ENCODE data around the gene STARD3NL. TPM values are rescaled to one million over a fixed set of nuclear protein-coding genes. Genes with fewer than 3 reads are reported as not detected.

Gene STARD3NL
- total and polyA plus RNA-seq, 2 experiments from 2014 or later = 65.1 to 84.8 TPM

GRCh38 chr7:38138171-38138570 lies 39.9 kb upstream of the STARD3NL start:
- no peak for TF ChIP-seq EZH2phosphoT487 (IDR thresholded peaks at IDR 0.05; ENCODE audit: low read depth, severe bottlenecking, unreplicated experiment)
- TF ChIP-seq CTCF (IDR thresholded peaks at IDR 0.05; ENCODE audit: poor library complexity) = no peak
- no peak for TF ChIP-seq EZH2 (IDR thresholded peaks at IDR 0.05; ENCODE audit: borderline replicate concordance)
- Histone ChIP-seq H3K4me3 (no peak overlapping the region), H4K20me1 (ENCODE audit: insufficient read depth, poor library complexity, severe bottlenecking) (no peaks in the 10 kb centered on the region), H3K79me2 (no peaks in the 10 kb centered on the region), H3K4me1 (ENCODE audit: insufficient read depth) (no peaks in the 10 kb centered on the region), H3K27me3 (peaks cover 3% of the 10 kb centered on the region), H3K27ac (no peak overlapping the region), H3K9me3 (ENCODE audit: low read depth) (no peaks in the 10 kb centered on the region), H3K4me2 (no peak overlapping the region), H3K9me2 (replicated peaks; ENCODE audit: insufficient read depth) (no peaks in the 10 kb centered on the region), H3K36me3 (replicated peaks; ENCODE audit: insufficient read depth, low read depth) (no peaks in the 10 kb centered on the region), H2AFZ (no peak overlapping the region)
- WGBS (ENCODE audit: low lambda C conversion rate, missing lambda C conversion rate) = 84% methylated on average over 2 of the region's 2 CpGs
- no peak for DNase-seq (ENCODE audit: low spot score)

DNA sequence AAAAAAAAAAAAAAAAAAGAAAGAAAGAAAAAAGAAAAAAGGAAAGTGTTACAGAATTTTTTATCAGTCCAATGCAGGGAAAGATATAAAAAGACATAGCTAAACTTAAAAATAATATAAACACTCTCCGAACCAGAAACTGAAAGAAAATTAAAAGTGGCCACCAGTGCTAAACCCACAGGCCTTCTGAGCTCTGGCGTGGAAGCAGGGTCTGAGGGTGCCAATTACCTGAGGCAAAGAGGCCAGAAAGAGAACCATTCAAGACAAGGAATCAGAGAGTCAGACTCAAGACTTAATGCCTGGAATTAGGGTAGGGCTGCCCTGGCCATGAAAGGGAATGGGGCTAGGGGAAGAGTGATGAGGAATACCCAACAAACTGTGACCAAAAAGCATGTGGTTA lies 36.9 kb upstream of the STARD3NL start:
- no peaks in the 10 kb centered on the region for H3K79me2 ChIP-seq
- H3K4me1 ChIP-seq (ENCODE audit: insufficient read depth) = no peaks in the 10 kb centered on the region
- no peaks in the 10 kb centered on the region for H3K9me3 ChIP-seq (ENCODE audit: low read depth)
- no peak overlapping the region for H3K27ac ChIP-seq
- H3K36me3 ChIP-seq (replicated peaks; ENCODE audit: insufficient read depth, low read depth) = no peaks in the 10 kb centered on the region
- no peaks in the 10 kb centered on the region for H3K9me2 ChIP-seq (replicated peaks; ENCODE audit: insufficient read depth)
- WGBS (ENCODE audit: low lambda C conversion rate, missing lambda C conversion rate) = 91% methylated on average over 2 of the region's 2 CpGs
- TF ChIP-seq EZH2 (IDR thresholded peaks at IDR 0.05; ENCODE audit: borderline replicate concordance) = no peak
- no peak for TF ChIP-seq EZH2phosphoT487 (IDR thresholded peaks at IDR 0.05; ENCODE audit: low read depth, severe bottlenecking, unreplicated experiment)
- no peak for TF ChIP-seq CTCF (IDR thresholded peaks at IDR 0.05; ENCODE audit: poor library complexity)
- peaks cover 3% of the 10 kb centered on the region for H3K27me3 ChIP-seq
- no peak for DNase-seq (ENCODE audit: low spot score)
- H3K4me3 ChIP-seq = no peak overlapping the region
- H3K4me2 ChIP-seq = no peak overlapping the region
- H2AFZ ChIP-seq = no peak overlapping the region
- no peaks in the 10 kb centered on the region for H4K20me1 ChIP-seq (ENCODE audit: insufficient read depth, poor library complexity, severe bottlenecking)

DNA sequence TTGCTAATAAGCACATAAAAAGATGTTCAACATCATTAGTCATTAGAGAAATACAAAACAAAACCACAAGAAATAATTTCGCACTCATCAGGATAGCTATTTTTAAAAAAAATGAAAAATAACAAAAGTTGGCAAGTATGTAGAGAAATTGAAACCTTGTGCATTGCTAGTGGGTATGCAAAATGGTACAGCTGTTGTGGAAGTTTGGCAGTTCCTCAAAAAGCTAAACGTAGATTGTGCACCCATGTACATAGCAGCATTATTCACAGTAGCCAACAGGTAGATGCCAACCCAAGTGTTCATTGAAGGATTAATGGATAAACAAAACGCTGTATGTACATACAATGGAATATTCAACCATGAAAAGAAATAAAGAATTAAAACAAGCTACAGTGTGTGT lies 35.3 kb upstream of the STARD3NL start:
- Histone ChIP-seq H3K27me3 (no peaks in the 10 kb centered on the region), H3K9me2 (replicated peaks; ENCODE audit: insufficient read depth) (no peaks in the 10 kb centered on the region), H3K36me3 (replicated peaks; ENCODE audit: insufficient read depth, low read depth) (no peaks in the 10 kb centered on the region), H3K9me3 (ENCODE audit: low read depth) (no peaks in the 10 kb centered on the region), H3K4me1 (ENCODE audit: insufficient read depth) (no peaks in the 10 kb centered on the region), H3K4me2 (no peak overlapping the region), H4K20me1 (ENCODE audit: insufficient read depth, poor library complexity, severe bottlenecking) (no peaks in the 10 kb centered on the region), H3K4me3 (no peak overlapping the region), H3K79me2 (no peaks in the 10 kb centered on the region), H3K27ac (no peak overlapping the region), H2AFZ (no peak overlapping the region)
- DNase-seq (ENCODE audit: low spot score) = no peak
- whole genome bisulfite sequencing (ENCODE audit: low lambda C conversion rate, missing lambda C conversion rate) = 91% methylated on average over 3 of the region's 3 CpGs
- TF ChIP-seq CTCF (IDR thresholded peaks at IDR 0.05; ENCODE audit: poor library complexity) = no peak
- TF ChIP-seq EZH2phosphoT487 (IDR thresholded peaks at IDR 0.05; ENCODE audit: low read depth, severe bottlenecking, unreplicated experiment) = no peak
- no peak for TF ChIP-seq EZH2 (IDR thresholded peaks at IDR 0.05; ENCODE audit: borderline replicate concordance)

DNA sequence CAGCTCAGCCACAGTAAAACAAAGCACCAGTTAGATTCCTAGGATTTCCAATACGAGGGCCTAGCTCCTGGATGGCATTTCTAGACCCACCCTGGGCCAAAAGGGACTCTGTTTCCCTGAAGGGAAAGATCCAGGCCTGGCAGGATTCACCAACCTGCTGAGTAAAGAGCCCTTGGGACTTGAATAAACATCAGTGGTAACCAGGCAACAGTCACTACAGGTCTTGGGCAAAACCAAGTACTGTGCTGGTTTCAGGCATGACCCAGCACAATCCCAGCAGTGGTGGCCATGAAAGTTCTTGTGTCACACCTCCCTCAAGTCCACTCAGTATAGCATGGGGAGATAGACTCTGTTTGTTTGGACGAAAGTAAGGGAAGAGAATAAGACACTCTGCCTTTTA lies 31.0 kb upstream of the STARD3NL start:
- Histone ChIP-seq H3K4me1 (ENCODE audit: insufficient read depth) (no peaks in the 10 kb centered on the region), H3K27me3 (no peaks in the 10 kb centered on the region), H3K4me3 (no peak overlapping the region), H3K79me2 (no peaks in the 10 kb centered on the region), H2AFZ (no peak overlapping the region), H3K9me2 (replicated peaks; ENCODE audit: insufficient read depth) (no peaks in the 10 kb centered on the region), H3K36me3 (replicated peaks; ENCODE audit: insufficient read depth, low read depth) (no peaks in the 10 kb centered on the region), H3K4me2 (no peak overlapping the region), H3K27ac (no peak overlapping the region), H3K9me3 (ENCODE audit: low read depth) (no peaks in the 10 kb centered on the region), H4K20me1 (ENCODE audit: insufficient read depth, poor library complexity, severe bottlenecking) (no peaks in the 10 kb centered on the region)
- peak; percentile 7 for DNase-seq (ENCODE audit: low spot score)
- TF ChIP-seq CTCF (IDR thresholded peaks at IDR 0.05; ENCODE audit: poor library complexity) (no peak), EZH2 (IDR thresholded peaks at IDR 0.05; ENCODE audit: borderline replicate concordance) (no peak), EZH2phosphoT487 (IDR thresholded peaks at IDR 0.05; ENCODE audit: low read depth, severe bottlenecking, unreplicated experiment) (no peak)
- 73% methylated on average over 2 of the region's 2 CpGs for WGBS (ENCODE audit: low lambda C conversion rate, missing lambda C conversion rate)

Data from hepatocyte (in vitro differentiated cells).